Thyroid gland (tissue), 4 donors: ENCODE results near the gene LSAMP. TPM values are rescaled to one million over a fixed set of nuclear protein-coding genes. Genes with fewer than 3 reads are reported as not detected.

ENCODE experiments used
- DNase-seq, 2 donors: peaks; one replicate each; pipeline ENCODE4 v3.0.0-alpha.2; 2019
- H3K27ac ChIP-seq, 3 donors: fragments of 200-600 bp; sonication (generic); 1 replicate in 2 of 3; 2 replicates in 1 of 3; pipeline ENCODE4 v1.5.1; 2016 to 2019; ENCODE audit warnings: mild to moderate bottlenecking in 1 of 3, moderate library complexity in 1 of 3
- H3K27me3 ChIP-seq: fragments of 200-600 bp; sonication (generic); one replicate; pipeline ENCODE4 v1.5.1; 2019
- H3K36me3 ChIP-seq, 2 donors: fragments of 200-600 bp; sonication (generic); one replicate each; pipeline ENCODE4 v1.5.1; 2016 to 2019
- H3K4me1 ChIP-seq, 2 donors: fragments of 200-600 bp; sonication (generic); one replicate each; pipeline ENCODE4 v1.5.1; 2017 to 2019
- H3K4me3 ChIP-seq, 3 donors: fragments of 200-600 bp; sonication (generic); replicated peaks in 1 of 3; 1 replicate in 2 of 3; 2 replicates in 1 of 3; pipeline ENCODE4 v1.5.1; 2016; ENCODE audit warnings: mild to moderate bottlenecking in 1 of 3
- H3K9me3 ChIP-seq: fragments of 200-600 bp; sonication (generic); one replicate; pipeline ENCODE4 v1.5.1; 2017
- CTCF ChIP-seq, 6 experiments: fragments of 200-600 bp in 3 of 6; fragments of 450-650 bp in 3 of 6; sonication (generic) in 3 of 6; IDR thresholded peaks; one replicate each; pipeline ENCODE4 v1.5.1; 2016 to 2019; ENCODE audit warnings: antibody characterized with exemption in 6 of 6, mild to moderate bottlenecking in 2 of 6, inconsistent platforms in 1 of 6, moderate library complexity in 1 of 6
- POLR2A ChIP-seq, 2 donors: fragments of 450-650 bp; IDR thresholded peaks; one replicate each; pipeline ENCODE4 v1.6.1; 2017; ENCODE audit warnings: antibody characterized with exemption in 2 of 2, mild to moderate bottlenecking in 2 of 2, moderate library complexity in 1 of 2
- WGBS, 2 donors: methylation state at CpG; one replicate each; pipeline ENCODE4 v1.1.5; 2017; 5-methylcytosine and 5-hydroxymethylcytosine counted together
- intact Hi-C: fragments of 100-400 bp; cut with DNase I; formaldehyde crosslinking; loops from one replicate; pipeline ENCODE4 v1.15.1; 2023
- total RNA-seq, 4 donors: library from RNA; depleted of rRNA; stranded (reverse); fragments of >200 nt; gene quantifications; one replicate each; pipeline ENCODE4 v1.2.3, GENCODE V29; 2016

Gene LSAMP
- total RNA-seq, 4 donors from 2014 or later = 0.78 to 2.0 (median 1.8) TPM

GRCh38 chr3:115822579-115822978 is 622.7 kb downstream of the LSAMP start:
- DNase-seq = no peak
- 97 to 99% methylated on average over 3 of the region's 3 CpGs for WGBS, 2 donors
- no peak overlapping the region for H3K27ac ChIP-seq
- H3K4me1 ChIP-seq = no peaks in the 10 kb centered on the region
- intact Hi-C loops = no loop called here
- TF ChIP-seq CTCF (IDR thresholded peaks at IDR 0.05) (no peak), POLR2A (IDR thresholded peaks at IDR 0.05) (no peak)
- H3K4me3 ChIP-seq = no peak overlapping the region
- H3K27me3 ChIP-seq = no peaks in the 10 kb centered on the region
- no peaks in the 10 kb centered on the region for H3K36me3 ChIP-seq
- H3K9me3 ChIP-seq = no peaks in the 10 kb centered on the region

- H3K27me3 ChIP-seq = no peaks in the 10 kb centered on the region
- no peaks in the 10 kb centered on the region for H3K9me3 ChIP-seq
- peak; percentile 37 to 100 (median 96) for TF ChIP-seq CTCF (IDR thresholded peaks at IDR 0.05)
- no peak for TF ChIP-seq POLR2A (IDR thresholded peaks at IDR 0.05)
- intact Hi-C loops = no loop called here
- no peak overlapping the region for H3K27ac ChIP-seq
- H3K4me1 ChIP-seq = no peaks in the 10 kb centered on the region
- H3K4me3 ChIP-seq = no peak overlapping the region
- 40 to 44% methylated on average over 6 of the region's 6 CpGs for WGBS, 2 donors
- peak; percentile 58 to 75 for DNase-seq
- no peaks in the 10 kb centered on the region for H3K36me3 ChIP-seq
These were observed 625.4 kb downstream of the LSAMP start for GRCh38 chr3:115819785-115820384.

DNA sequence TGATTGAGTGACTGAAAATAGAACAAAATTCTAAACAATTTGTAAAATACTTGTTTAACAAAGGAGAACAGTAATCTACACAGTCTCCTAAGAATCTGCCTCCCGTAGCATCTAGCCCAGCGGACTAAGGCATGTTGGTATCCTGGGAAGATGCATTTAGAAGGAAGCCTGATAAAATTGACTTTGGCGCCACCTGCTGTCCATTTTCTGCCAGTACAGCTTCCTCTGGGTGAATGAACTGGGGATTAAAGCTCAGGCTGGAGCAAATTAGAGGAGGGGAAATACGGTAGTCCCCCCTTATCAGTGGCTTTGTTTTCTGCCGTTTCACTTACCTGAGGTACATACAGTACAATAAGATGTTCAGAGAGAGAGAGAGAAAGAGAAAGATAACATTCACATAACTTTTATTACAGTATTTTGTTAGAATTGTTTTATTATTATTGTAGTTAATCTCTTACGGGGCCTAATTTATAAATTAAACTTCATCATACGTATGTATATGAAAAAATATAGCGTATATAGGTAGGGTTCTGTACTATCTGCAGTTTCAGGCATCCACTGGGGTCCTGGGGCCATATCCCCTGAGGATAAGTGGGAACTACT is 630.4 kb downstream of the LSAMP start:
- Histone ChIP-seq H3K4me3 (no peak overlapping the region), H3K9me3 (no peaks in the 10 kb centered on the region), H3K27me3 (no peaks in the 10 kb centered on the region), H3K36me3 (no peaks in the 10 kb centered on the region), H3K4me1 (no peaks in the 10 kb centered on the region), H3K27ac (no peak overlapping the region)
- no peak for TF ChIP-seq POLR2A (IDR thresholded peaks at IDR 0.05)
- TF ChIP-seq CTCF (IDR thresholded peaks at IDR 0.05) = peak; percentile 59 to 94 (median 78)
- WGBS, 2 donors = 21 to 23% methylated on average over 8 of the region's 8 CpGs
- peak; percentile 65 to 73 for DNase-seq
- intact Hi-C loops = no loop called here

- DNase-seq = no peak
- no peaks in the 10 kb centered on the region for H3K9me3 ChIP-seq
- no peak overlapping the region for H3K27ac ChIP-seq
- H3K4me1 ChIP-seq = no peaks in the 10 kb centered on the region
- intact Hi-C loops = no loop called here
- no peaks in the 10 kb centered on the region for H3K36me3 ChIP-seq
- TF ChIP-seq CTCF (IDR thresholded peaks at IDR 0.05) = no peak
- no peak for TF ChIP-seq POLR2A (IDR thresholded peaks at IDR 0.05)
- no peak overlapping the region for H3K4me3 ChIP-seq
- H3K27me3 ChIP-seq = no peaks in the 10 kb centered on the region
These were observed 631.3 kb downstream of the LSAMP start for GRCh38 chr3:115814006-115814405.

- H3K27me3 ChIP-seq = no peaks in the 10 kb centered on the region
- H3K27ac ChIP-seq = no peak overlapping the region
- TF ChIP-seq CTCF (IDR thresholded peaks at IDR 0.05) (no peak), POLR2A (IDR thresholded peaks at IDR 0.05) (no peak)
- intact Hi-C loops = no loop called here
- no peak overlapping the region for H3K4me3 ChIP-seq
- no peaks in the 10 kb centered on the region for H3K9me3 ChIP-seq
- DNase-seq = no peak
- 94 to 96% methylated on average over 2 of the region's 2 CpGs for WGBS, 2 donors
- H3K4me1 ChIP-seq = no peaks in the 10 kb centered on the region
- no peaks in the 10 kb centered on the region for H3K36me3 ChIP-seq
These were observed 636.5 kb downstream of the LSAMP start for GRCh38 chr3:115808816-115809215.
